Sciatic nerve (tissue), 2 donors: ENCODE data around the gene ZSWIM3. TPM values are rescaled to one million over a fixed set of nuclear protein-coding genes. Genes with fewer than 3 reads are reported as not detected.

Experiments used
- ATAC-seq: fragments of 200-7000 bp; cut with Tn5 transposase; one replicate; pipeline ENCODE4 v1.9.1; 2020; ENCODE audit warnings: mild to moderate bottlenecking, moderate library complexity
- DNase-seq: peaks from one replicate; pipeline ENCODE4 v3.0.0-alpha.2; 2020; ENCODE audit warnings: low spot score
- intact Hi-C: fragments of 100-400 bp; cut with DNase I; formaldehyde crosslinking; loops from one replicate; pipeline ENCODE4 v1.14.2; 2022
- total RNA-seq: library from RNA; stranded (reverse); fragmentation: NEBNext Ultra II Directional; extraction: Animal tissue kit (Norgen Biotek cat#: 25700); gene quantifications from one replicate; pipeline ENCODE4 v1.2.1, GENCODE V29; 2021
- donor health status: DM: no; HTN: no; CAD: no.
- donor health status: DM: no; HTN: no; CAD: no.

Gene ZSWIM3
- 3.8 TPM for total RNA-seq

- DNase-seq: peak; percentile 95
- intact Hi-C loops: no loop called here
- ATAC-seq: peak; percentile 99
These were observed at the start of gene ZSWIM3, which contains the start of gene ACOT8 for GRCh38 chr20:45857114-45857881. Gene ZSWIM3, plus strand, starts transcription at chr20:45857614. Its CDS starts 212 bp downstream, at chr20:45857826. Gene ACOT8, minus strand, starts transcription at chr20:45857392. Its CDS starts 77 bp downstream, at chr20:45857315.

DNA sequence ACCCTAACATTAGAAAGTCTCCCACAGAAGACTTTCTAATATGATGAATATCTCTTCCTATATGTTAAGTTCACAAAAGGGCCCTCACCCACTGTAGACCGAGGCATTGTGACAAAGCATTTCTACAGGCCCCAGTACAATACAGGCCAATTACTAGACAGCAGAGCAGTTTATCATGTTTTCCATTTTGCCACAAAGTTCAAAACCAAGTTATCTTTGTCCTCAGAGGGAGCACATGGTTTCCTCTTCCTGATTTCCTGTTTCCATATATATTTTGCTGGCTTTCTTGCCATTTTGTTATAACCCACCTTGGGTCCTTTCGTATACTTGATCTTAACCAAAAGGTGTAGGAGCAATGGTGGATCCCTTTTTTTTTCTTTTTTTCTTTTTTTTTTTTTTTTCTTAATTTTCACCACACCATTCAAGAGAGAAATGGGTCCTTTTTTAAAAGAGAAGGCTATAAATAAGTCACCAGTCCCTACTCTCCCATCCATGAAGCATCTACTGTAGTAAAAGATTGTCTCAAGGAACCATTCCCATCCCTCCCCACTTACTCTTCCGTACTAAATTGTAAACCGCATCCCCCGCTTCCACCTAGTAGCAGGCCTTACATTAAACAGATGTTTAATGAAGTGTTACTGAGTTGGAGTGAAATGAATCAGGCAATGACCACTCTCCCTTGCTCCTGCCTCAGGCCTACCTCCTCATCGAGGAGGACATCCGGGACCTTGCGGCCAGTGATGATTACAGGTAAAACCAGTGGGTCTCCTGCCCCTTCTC lies 47.0 kb upstream of the ZSWIM3 start:
- intact Hi-C loops: no loop called here
- no peak for ATAC-seq
- DNase-seq: no peak

DNA sequence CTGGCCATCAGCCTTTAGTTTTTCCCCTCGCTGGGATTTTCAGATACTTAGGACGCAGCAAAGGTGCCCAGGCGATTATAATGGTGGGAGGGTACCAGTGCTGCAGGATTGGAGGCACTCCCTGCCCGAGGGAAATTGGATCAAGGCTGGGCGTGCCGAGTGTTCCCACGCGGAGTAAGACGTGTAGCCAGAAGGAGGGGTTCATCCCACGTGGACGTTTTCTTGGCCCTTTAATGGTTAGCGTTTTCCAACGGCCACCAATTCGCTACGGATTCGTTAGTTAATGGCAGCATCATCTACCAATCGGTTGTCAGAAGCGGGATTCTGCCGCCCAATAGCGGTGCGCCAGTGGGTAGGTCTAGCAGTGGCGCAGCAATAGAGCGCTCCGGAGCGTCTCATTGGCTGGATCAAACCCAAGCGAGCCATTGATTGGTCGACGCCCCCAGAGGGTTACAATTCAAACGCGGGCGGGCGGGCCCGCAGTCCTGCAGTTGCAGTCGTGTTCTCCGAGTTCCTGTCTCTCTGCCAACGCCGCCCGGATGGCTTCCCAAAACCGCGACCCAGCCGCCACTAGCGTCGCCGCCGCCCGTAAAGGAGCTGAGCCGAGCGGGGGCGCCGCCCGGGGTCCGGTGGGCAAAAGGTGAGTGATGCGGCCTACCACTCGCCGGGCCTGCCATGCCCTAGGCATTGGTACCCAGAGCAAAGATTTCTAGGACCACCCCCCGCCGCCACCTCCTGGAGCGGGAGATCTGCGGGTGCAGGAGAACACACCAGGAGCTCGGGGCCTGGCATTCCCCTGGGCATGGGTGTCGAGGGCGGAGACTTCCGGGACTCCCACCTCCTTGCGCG lies 45.0 kb upstream of the ZSWIM3 start, which contains the start of gene UBE2C:
Gene UBE2C (plus strand): TSS at position 488 of the 849 bp plus-strand sequence. CDS start 52 bp downstream, at position 540.
- DNase-seq (peak; percentile 98), ATAC-seq (peak; percentile 99)
- intact Hi-C loops: no loop called here

GRCh38 chr20:45813006-45813340 lies 44.4 kb upstream of the ZSWIM3 start:
- DNase-seq (no peak), ATAC-seq (no peak)
- intact Hi-C loops: no loop called here

- intact Hi-C loops: no loop called here
- DNase-seq (no peak), ATAC-seq (no peak)
These were observed 43.9 kb upstream of the ZSWIM3 start for GRCh38 chr20:45813489-45813888.

DNA sequence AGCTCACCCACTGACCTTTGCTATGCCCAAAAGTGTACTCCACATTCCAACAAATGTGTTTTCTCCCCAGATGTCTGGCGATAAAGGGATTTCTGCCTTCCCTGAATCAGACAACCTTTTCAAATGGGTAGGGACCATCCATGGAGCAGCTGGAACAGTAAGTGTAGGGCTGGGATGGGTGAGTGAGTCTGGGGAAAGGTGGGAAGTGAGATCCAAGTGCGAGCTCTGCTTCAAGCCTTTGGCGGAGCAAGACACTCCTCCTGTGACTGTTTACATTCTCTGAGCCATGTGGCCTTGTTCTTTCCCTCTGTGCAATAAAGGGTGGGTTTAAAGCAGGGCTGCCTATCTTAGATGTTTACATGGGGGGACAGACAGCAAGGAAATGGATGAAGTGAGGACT lies 43.1 kb upstream of the ZSWIM3 start:
- intact Hi-C loops: no loop called here
- ATAC-seq: no peak
- DNase-seq: no peak

DNA sequence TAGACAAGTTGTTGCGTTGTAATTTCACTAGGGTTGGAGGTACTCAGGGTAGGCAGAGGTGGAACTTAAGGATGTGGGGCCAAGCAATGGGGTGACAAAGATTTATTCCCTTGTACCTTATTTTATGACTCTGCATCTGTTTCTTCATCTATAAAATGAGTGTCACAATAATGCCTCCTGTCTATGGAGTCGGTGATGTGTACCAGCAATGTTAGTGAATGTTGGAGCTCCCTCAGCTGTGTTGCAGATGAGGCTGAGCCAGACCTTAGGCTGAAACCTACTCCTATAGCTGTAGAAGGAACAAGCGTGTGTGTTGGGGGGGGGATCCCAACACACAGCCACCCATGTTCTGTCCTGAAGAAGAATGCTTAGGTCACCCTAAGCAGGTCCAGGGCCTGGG lies 40.5 kb upstream of the ZSWIM3 start:
- no peak for ATAC-seq
- intact Hi-C loops: no loop called here
- no peak for DNase-seq

DNA sequence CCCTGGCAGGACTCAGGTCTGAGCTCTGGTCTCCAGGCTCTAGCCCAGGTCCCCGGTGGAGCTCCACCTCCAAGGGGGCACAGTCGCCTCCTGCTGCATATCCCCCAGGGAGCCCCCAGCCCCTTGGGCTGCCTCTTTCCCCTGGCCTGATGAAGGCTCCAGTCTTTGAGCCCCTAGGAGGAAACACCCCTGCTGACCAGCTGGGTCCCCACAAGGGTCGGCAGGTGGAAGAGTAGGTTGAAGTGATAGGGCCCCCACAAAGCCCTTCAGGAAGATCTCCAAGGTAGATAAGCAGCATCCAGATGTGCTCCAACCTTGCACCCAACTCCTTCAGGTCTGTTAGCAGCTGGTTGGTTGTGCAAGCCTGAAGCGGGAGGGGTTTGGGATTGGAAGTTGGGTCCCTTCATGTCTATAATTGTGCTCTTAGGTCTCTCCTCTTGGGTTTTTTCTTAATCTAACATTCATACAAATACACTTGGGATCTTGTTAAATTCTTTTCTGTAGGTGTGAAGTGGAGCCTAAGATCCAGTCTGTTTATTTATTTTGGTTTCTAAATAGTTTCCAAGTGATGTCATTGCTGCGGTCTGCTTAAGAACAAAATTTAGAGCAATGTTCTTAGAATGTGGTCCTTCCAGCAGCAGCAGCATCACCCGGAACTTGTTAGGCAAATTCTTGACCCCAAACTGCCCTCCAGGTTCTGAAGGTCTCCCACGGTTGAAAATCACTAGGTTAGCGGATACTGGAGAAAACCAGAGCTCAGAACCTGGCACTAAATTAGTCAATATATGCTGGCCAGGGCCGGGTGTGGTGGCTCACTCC lies 39.8 kb upstream of the ZSWIM3 start:
- peak; percentile 77 for ATAC-seq
- intact Hi-C loops: no loop called here

DNA sequence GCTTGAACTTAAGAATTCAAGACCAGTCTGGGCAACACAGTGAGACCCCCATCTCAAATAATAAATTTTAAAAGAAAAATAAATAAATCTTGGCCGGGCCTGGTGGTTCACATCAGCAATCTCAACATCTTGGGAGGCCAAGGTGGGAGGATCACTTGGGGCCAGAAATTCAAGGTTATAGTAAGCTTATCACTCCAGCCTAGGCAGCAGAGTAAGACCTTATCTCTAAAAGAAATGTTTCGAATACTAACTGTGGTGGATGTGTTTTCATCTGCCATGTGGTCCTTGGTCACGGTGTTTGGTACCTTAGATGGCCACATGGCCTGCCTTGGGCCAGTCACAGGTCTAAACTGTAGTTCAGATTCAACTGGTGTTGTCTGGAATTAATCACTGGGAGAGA lies 39.2 kb upstream of the ZSWIM3 start:
- intact Hi-C loops: no loop called here

More for the DNA sequence above, 39.8 kb upstream of the ZSWIM3 start:
- no peak for DNase-seq

DNA sequence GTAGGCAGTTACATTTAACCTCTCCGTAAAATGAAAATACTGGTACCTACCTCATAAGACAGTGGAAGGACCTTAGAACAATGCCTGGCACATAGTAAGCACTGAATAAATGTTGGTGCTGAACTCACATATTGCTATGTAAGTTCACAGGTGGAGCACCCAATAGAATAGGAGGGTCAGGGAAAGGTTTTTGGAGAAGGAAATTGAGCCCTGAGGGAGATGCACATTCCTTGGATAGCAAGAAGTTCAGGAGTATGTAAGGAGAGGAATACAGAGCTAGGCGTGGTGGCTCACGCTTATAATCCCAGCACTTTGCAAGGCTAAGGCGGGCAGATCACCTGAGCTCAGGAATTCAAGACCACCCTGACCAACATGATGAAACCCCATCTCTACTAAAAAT lies 37.9 kb upstream of the ZSWIM3 start:
- no peak for ATAC-seq
- intact Hi-C loops: no loop called here
- no peak for DNase-seq

More for the DNA sequence above, 39.2 kb upstream of the ZSWIM3 start:
- DNase-seq: no peak
- ATAC-seq: no peak

DNA sequence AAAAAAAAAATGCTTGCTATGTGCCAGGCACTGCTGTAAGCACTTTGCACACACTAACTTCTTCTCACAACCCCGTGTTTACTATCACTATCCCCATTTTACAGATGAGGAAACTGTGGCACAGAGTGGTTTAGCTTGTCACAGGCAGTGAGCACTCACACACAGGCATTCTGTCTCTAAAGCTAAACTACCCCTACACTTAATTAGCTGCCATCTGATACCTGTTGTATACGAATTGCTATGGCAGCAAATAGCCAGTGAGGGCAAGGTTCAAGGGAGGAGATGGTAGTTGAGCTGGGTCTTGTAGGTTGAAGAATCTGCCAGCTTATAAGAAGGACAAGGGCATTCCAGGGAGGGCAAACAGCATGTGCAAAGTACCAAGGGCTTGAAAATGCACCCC lies 35.5 kb upstream of the ZSWIM3 start:
- intact Hi-C loops: loop anchor here (10.0 kb wide), 1 partner anchor 693 kb away; the partner anchor contains the start of gene ZNF334
- DNase-seq (no peak), ATAC-seq (no peak)

DNA sequence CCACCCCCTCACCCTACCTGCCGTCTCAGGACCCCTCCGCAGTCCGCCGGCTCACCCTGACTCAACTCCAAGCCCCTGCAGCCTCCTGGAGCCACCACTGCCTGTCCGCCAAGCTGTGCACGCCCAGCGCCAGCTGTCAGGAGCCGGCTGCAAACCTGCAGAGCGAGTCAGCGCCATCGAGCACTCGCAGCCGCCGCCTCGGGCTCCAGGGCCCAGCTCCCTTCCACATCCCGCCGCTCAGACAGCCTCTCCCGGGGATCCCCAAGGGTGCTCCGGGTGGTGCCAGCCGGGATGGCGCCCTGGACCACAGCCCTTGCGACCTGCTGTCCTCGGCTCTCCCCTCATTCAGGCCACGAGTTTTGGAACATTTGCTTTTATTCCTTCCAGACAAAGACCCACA lies 34.6 kb upstream of the ZSWIM3 start:
- ATAC-seq: no peak
- intact Hi-C loops: loop anchor here (10.0 kb wide), 1 partner anchor 692 kb away; the partner anchor contains the start of gene ZNF334
- DNase-seq: no peak

- peak; percentile 63 for DNase-seq
These were observed 33.2 kb upstream of the ZSWIM3 start for GRCh38 chr20:45823949-45824835.

DNA sequence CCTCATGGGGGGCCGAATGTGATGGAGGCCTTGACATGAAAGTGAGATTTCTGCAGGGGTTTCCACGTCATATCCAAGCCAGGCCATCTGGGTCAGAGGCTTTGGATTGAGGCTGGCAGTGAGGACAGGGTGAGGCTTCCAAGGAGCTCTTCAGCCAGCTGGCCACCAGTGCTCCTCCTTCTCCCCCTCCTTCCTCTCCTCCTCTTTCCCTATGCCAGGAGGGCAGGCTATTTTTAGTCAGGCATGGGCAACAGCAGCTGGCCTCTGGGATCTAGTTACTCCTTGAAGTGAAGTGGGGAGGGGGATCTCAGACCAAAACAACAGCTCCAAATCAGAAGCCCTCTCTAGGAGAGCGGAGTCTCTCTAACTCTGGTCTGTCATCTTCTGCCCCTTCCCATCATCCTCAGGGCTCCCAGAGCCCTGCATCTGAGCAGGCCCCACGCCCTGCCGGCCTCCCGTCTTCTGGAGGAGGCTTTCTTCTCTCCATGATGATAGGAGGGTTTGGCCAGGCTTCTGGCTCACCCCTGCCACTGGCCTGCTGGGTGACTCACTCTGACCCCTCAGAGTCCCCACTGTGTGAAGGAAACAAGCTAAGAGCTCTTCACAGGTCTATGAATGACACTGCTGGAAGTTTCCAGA lies 30.9 kb upstream of the ZSWIM3 start:
- peak; percentile 79 for ATAC-seq
- intact Hi-C loops: loop anchor here (10.0 kb wide), 1 partner anchor 688 kb away; the partner anchor contains the start of gene ZNF334
- no peak for DNase-seq

More at GRCh38 chr20:45823949-45824835, 33.2 kb upstream of the ZSWIM3 start:
- ATAC-seq: peak; percentile 41
- intact Hi-C loops: loop anchor here (10.0 kb wide), 1 partner anchor 691 kb away; the partner anchor contains the start of gene ZNF334

DNA sequence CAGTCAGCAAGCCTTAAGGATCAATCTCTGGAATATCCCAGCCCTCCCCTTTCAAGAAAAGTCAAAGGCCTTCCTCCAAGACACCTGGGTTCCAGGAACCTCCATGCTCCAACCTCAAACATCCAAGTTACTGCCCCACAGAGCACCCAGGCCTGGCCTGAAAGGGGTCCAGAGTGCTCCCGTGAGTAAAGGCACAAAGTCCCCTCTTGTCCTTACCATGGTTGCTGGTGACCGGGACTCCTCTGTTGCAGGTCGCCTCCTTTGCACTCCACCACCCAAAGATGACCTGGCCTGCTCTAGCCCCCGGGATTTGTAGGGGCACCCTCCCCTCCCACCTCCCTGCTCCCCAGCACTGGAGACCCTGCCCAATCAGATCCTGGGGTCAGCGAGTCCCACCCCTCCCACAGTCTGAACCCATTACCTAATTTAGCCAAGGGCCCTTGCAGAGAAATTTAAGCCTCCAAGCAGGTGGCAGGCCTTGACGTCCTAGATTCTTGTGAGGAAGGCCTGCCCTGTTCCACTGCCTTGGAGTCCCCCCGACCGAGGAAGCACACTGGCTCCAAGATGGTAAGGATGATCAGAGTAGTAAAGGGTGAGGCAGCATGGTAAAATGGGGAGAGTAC lies 30.3 kb upstream of the ZSWIM3 start, which contains the start of gene TNNC2:
Gene TNNC2 (minus strand): TSS at position 283 of the 623 bp plus-strand sequence. CDS start 64 bp downstream, at position 219.
- ATAC-seq: no peak
- DNase-seq: no peak
- intact Hi-C loops: loop anchor here (10.0 kb wide), 1 partner anchor 688 kb away; the partner anchor contains the start of gene ZNF334

DNA sequence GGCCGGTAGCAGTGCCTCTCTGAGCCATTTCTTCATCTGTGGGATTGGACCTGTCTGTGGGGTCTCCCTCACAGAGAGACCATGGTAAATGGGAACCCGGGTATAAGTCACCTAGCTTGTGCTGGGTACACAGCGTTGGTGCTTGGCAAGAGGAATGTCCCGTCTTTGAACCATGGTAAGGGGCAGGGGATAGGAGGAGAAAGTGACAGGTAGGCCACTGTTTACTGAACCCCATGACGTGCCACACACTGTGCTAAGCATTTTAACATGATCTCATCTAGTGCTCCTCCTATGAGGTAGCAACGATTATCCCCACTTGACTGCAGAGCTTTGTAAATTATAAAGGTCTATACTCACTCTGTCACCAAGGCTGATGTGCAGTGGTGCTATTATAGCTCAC lies 29.7 kb upstream of the ZSWIM3 start:
- ATAC-seq: no peak
- intact Hi-C loops: loop anchor here (10.0 kb wide), 1 partner anchor 687 kb away; the partner anchor contains the start of gene ZNF334

More for the DNA sequence above, 29.7 kb upstream of the ZSWIM3 start:
- DNase-seq: no peak
